ENCODE measurements around the gene RBM8A. TPM values are rescaled to one million over a fixed set of nuclear protein-coding genes. Genes with fewer than 3 reads are reported as not detected.
A peak's percentile ranks its signal among the peaks of the same experiment; 100 is the strongest.

RBM8A gene
- total and polyA plus RNA-seq, 9 of the 15 experiments (the other 6 are each of a cell fraction or from before 2014, with no cell fraction given) = 215 to 1,035 (median 291) TPM

GRCh38 chr1:145887631-145888030 lies 39.7 kb downstream of the RBM8A start (continued):
- TF ChIP-seq TSHZ1 (CRISPR knock-in tag; IDR thresholded peaks at IDR 0.05) = no peak

- Histone ChIP-seq H3K4me2 (ENCODE audit: insufficient read depth, low read length) (no peak overlapping the region), H3K27me3 (ENCODE audit: control insufficient read depth in 2 of 2, insufficient read depth in 2 of 2, low read length in 2 of 2) (peaks cover 7 to 10% of the 10 kb centered on the region in 2 experiments; a peak in 4 of 5 replicates), H3K36me3 (ENCODE audit: control insufficient read depth, insufficient read depth, low read length) (no peaks in the 10 kb centered on the region), H3K79me2 (ENCODE audit: control insufficient read depth, insufficient read depth, low read length) (no peaks in the 10 kb centered on the region), H3K4me3 (no peak overlapping the region), H3K9ac (ENCODE audit: insufficient read depth in 1 of 2, low read depth in 2 of 2, low read length in 2 of 2) (no peak overlapping the region), H3K9me3 (replicated peaks; ENCODE audit: control insufficient read depth, insufficient read depth, low read depth, low read length) (no peaks in the 10 kb centered on the region), H3K27ac (ENCODE audit: extremely low read depth, low read depth, low read length) (no peak overlapping the region), H2AFZ (ENCODE audit: low read depth, low read length) (peak overlapping the region; percentile 30; the same call in 1 of the 2 replicates), H3K4me1 (replicated peaks in 1 of 2; ENCODE audit: control insufficient read depth in 2 of 2, insufficient read depth in 2 of 2, low read length in 2 of 2) (peaks cover 13 to 17% of the 10 kb centered on the region in 2 experiments), H4K20me1 (replicated peaks; ENCODE audit: control insufficient read depth, insufficient read depth, low read length) (no peaks in the 10 kb centered on the region), H3K9me1 (ENCODE audit: control insufficient read depth, insufficient read depth, low read length) (no peaks in the 10 kb centered on the region)
- DNase-seq (ENCODE audit: extremely low read depth in 1 of 4, low spot score in 3 of 4) (no peak), FAIRE-seq (no peak), ATAC-seq (no peak)
- intact Hi-C loops (cut with micrococcal nuclease) = no loop called here
- in situ Hi-C loops (cut with MboI) = no loop called here
- POLR2A ChIA-PET = interaction anchor here (1.1 kb wide), 1 partner anchor 11 kb away, joined by 4 read pairs; no protein-coding TSS in a partner anchor
- BruUV-seq (replicated peaks) = no TSS peak
- TF ChIP-seq EGR1 (conservative IDR thresholded peaks at IDR 0.05) (peak; percentile 17; the same call in 1 of the 2 replicates), SP1 (CRISPR knock-in tag; IDR thresholded peaks at IDR 0.05) (no peak)
- WGBS (ENCODE audit: insufficient coverage, low coverage, missing lambda C conversion rate) = 73% methylated on average over 7 of the region's 8 CpGs
- CTCF ChIA-PET (ENCODE audit: low intra/inter-chr PET ratio) = no interaction called here
Measured at GRCh38 chr1:145886816-145887215, 40.5 kb downstream of the RBM8A start.

All from K562 (cell line).